Uterus (tissue), 2 donors: Measurements from ENCODE around the gene HOXB8.

Experiments
- POLR2A ChIP-seq, 2 donors: fragments of 450-650 bp; IDR thresholded peaks; one replicate each; pipeline ENCODE4 v1.6.1; 2016; ENCODE audit warnings: antibody characterized with exemption in 2 of 2, mild to moderate bottlenecking in 1 of 2, moderate library complexity in 1 of 2
- TF ChIP-seq, protein P1 (sequence below), 4 experiments: fragments of 200-600 bp in 2 of 4; fragments of 450-650 bp in 2 of 4; sonication (generic) in 2 of 4; IDR thresholded peaks; one replicate each; pipeline ENCODE4 v1.5.1; 2016 to 2019; ENCODE audit warnings: antibody characterized with exemption in 4 of 4, mild to moderate bottlenecking in 2 of 4, moderate library complexity in 1 of 4

DNA sequence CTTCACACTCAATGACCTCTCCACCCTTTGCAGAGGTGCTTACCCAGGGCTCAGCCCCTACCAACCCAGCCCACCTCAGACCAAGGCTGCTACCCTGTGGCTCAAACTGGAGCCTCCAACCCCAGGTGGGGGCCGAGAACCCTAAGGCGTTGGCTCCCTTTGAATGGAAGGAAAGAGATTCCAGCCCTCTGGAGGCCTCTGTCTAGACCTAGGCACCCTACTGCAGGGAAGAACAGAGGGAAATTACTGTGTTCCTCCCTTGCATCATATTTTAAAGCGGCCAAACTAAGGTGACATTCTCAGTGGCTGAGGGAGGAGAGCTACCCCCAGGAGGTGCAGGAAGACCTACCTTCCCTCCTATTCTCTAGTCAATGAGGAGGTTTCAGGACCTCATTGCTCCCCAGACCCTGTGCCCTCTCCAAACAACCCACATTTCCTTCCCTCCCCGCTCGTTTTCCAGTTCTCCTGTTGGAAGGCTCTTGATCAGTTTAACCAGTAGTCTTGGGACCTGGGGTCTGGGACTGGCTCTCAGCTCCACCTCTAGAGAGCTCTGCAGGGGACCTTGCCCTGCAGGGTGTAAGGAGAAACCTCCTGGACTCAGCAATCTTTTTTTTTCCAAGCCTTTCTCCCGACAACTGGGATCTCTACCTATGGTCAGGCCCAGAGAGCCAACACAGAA, 5.5 kb upstream of the HOXB8 start:
- no peak for TF ChIP-seq POLR2A (IDR thresholded peaks at IDR 0.05)
- TF ChIP-seq, protein P1, sequence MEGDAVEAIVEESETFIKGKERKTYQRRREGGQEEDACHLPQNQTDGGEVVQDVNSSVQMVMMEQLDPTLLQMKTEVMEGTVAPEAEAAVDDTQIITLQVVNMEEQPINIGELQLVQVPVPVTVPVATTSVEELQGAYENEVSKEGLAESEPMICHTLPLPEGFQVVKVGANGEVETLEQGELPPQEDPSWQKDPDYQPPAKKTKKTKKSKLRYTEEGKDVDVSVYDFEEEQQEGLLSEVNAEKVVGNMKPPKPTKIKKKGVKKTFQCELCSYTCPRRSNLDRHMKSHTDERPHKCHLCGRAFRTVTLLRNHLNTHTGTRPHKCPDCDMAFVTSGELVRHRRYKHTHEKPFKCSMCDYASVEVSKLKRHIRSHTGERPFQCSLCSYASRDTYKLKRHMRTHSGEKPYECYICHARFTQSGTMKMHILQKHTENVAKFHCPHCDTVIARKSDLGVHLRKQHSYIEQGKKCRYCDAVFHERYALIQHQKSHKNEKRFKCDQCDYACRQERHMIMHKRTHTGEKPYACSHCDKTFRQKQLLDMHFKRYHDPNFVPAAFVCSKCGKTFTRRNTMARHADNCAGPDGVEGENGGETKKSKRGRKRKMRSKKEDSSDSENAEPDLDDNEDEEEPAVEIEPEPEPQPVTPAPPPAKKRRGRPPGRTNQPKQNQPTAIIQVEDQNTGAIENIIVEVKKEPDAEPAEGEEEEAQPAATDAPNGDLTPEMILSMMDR (IDR thresholded peaks at IDR 0.05): no peak
